H7 (cell line): ENCODE results near the gene TTC33. TPM values are rescaled to one million over a fixed set of nuclear protein-coding genes. Genes with fewer than 3 reads are reported as not detected.
"Not testable (repeated sequence)": the region's sequence is repeated elsewhere in the genome, so short reads cannot be mapped to it uniquely, and the experiment has no call there.

Source experiments
- DNase-seq: peaks from one replicate; pipeline ENCODE4 v3.0.0; 2012
- H3K27me3 ChIP-seq: 2 replicates; pipeline ENCODE4 v1.6.0; 2011; ENCODE audit warnings: mild to moderate bottlenecking, low read length; ENCODE audit not compliant: control insufficient read depth, insufficient read depth
- H3K36me3 ChIP-seq: replicated peaks from 2 replicates; pipeline ENCODE4 v1.5.1; 2011; ENCODE audit warnings: low read length; ENCODE audit not compliant: control insufficient read depth, insufficient read depth
- H3K4me3 ChIP-seq: 2 replicates; pipeline ENCODE4 v1.5.1; 2011; ENCODE audit warnings: low read depth, mild to moderate bottlenecking, control low read depth, low read length, moderate library complexity; ENCODE audit not compliant: insufficient read depth
- total RNA-seq: library from RNA; depleted of rRNA; stranded (reverse); fragments of >200 nt; shearing (Covaris generic); gene quantifications from 2 replicates; pipeline ENCODE4 v1.2.3, GENCODE V29; 2014

The TTC33 gene
- total RNA-seq, 1 experiment from 2014 or later: 7.8 TPM

DNA sequence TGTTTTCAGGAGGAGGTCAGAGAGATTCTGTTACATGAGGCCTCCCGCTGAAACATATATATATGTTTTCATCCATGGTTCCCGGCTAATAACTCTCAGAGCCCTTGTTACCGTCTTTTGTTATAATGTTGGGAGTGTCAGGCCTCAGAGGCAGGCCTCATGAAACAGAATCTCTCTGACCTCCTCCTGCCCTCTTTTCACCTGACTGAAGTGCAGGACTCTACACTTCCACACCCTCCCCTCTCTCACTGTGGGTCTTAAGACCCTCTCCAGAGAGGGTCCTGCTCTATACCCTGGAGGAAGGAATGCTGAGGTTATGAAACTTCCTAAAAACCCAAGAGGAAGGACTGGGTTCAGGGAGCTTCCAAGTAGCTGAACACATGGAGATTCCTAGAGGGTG is 104.6 kb downstream of the TTC33 start:
- Histone ChIP-seq H3K36me3 (no peaks in the 10 kb centered on the region), H3K27me3 (no peaks in the 10 kb centered on the region), H3K4me3 (no peak overlapping the region)
- no peak for DNase-seq

DNA sequence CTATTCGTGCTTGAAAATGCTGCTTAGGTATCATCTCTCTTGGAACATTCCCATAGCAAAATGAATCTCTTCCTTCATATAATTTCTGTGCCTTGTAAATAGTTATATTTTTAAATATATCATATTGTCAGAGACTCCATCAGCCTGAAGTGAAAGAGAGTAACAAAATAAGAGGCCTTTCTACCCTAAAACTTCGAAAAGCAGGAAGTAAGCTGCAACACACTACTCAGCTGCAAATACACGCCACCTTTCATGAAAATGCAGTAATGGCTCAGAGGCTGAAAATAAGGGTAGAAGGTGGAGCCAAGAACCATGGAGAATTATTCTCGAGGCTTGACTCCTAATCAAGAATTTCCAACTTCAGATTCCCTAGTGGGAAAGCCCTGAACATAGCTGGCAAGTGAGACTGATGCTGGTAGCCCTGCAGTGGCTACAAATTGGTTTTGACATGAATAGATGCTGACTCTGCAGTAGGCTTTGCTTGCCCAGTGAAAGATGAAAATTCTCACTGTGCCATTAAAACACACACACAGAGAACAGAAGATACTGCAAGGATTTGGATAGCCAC is 106.2 kb downstream of the TTC33 start:
- no peaks in the 10 kb centered on the region for H3K27me3 ChIP-seq
- no peak overlapping the region for H3K4me3 ChIP-seq
- no peak for DNase-seq
- H3K36me3 ChIP-seq: no peaks in the 10 kb centered on the region

DNA sequence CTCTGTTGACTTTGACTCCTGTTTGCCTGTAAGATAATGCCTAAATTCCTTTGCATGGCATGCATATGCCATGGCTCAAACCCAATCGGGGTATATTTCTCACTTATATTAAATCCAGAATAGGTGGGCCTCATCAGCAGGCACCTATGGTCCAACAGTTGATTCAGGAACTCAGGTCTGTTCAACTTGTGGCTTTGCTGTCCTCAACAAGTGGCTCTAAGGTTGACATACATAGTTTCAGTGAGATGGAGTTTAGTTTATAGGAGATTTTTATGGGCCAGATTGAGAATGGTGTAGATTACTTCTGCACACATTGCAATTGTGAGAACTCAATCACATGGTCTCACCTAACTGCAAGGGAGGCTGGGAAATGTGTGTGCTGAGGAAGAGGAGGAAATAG is 107.6 kb downstream of the TTC33 start:
- no peaks in the 10 kb centered on the region for H3K36me3 ChIP-seq
- DNase-seq: no peak
- no peaks in the 10 kb centered on the region for H3K27me3 ChIP-seq
- H3K4me3 ChIP-seq: no peak overlapping the region

DNA sequence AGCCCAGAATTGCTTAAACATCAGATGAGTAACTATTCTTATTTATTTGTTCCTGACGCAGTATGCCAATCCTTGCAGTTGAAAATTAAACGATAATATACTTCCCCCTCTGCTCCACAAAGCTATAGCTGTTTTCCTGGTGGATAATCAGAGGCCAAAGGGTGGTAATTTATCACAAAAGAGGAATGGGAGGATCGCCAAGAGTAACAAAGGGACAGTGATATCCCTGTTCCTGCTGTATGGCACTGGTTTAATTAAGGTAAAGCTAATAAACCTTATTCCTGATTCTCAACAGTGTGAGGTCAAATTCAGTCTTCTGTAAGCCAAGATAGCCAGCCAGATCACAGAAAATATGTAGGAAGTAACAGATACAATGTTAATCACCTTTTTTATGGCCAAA is 109.5 kb downstream of the TTC33 start:
- Histone ChIP-seq H3K36me3 (no peaks in the 10 kb centered on the region), H3K4me3 (no peak overlapping the region), H3K27me3 (no peaks in the 10 kb centered on the region)
- no peak for DNase-seq

DNA sequence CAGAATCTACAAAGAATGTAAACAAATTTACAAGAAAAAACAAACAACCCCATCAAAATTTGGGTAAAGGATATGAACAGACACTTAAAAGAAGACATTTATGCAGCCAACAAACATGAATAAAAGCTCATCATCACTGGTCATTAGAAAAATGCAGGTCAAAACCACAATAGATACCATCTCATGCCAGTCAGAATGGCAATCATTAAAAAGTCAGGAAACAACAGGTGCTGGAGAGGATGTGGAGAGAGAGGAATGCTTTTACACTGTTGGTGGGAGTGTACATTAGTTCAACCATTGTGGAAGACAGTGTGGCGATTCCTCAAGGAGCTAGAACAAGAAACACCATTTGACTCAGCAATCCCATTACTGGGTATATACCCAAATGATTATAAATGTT is 116.2 kb downstream of the TTC33 start:
- not testable (repeated sequence) for DNase-seq, H3K27me3 ChIP-seq, H3K4me3 ChIP-seq, H3K36me3 ChIP-seq

DNA sequence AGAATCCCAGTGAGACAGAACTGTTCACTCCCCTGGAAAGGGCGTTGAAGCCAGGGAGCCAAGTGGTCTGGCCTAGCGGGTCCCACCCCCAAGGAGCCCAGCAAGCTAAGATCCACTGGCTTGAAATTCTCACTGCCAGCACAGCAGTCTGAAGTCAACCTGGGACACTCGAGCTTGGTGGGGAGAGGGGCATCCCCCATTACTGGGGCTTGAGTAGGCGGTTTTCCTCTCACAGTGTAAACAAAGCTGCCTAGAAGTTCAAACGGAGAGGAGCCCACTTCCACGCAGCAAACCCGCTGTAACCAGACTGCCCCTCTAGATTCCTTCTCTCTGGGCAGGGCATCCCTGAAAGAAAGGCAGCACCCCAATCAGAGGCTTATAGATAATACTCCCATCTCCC is 121.2 kb downstream of the TTC33 start:
- no peak for DNase-seq
- no peak overlapping the region for H3K4me3 ChIP-seq
- no peaks in the 10 kb centered on the region for H3K27me3 ChIP-seq
- no peaks in the 10 kb centered on the region for H3K36me3 ChIP-seq

DNA sequence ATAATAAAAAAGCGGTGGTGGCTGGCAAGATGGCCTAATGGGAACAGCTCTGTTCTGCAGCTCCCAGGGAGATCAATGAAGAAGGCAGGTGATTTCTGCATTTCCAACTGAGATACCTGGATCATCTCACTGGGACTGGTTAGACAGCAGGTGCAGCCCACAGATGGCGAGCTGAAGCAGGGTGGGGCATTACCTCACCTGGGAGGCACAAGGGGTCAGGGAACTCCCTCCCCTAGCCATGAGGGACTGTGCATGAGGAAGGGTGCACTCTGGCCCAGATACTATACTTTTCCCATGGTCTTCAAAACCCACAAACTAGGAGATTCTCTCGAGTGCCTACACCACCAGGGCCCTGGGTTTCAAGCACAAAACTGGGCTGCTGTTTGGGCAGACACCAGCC is 121.6 kb downstream of the TTC33 start:
- H3K36me3 ChIP-seq: no peaks in the 10 kb centered on the region
- no peak for DNase-seq
- no peak overlapping the region for H3K4me3 ChIP-seq
- H3K27me3 ChIP-seq: no peaks in the 10 kb centered on the region

DNA sequence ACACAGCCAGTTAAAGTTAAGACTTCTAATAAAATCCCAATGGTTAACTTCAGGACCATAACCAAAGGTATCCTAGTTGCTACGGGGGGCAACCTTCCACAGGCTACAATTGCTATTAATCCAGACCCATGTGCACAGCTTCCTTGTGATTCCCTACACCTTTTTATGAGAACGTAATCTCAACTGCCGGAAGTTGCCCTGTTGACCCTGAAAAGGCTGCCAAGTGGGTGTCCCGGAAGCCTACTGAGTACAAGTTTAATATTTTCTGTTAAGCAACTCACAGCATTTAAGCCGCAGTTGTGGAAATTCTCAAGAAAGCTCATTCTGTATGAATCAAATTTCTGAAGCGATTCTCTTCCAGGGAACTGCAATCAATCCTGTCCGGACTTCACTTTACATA is 124.5 kb downstream of the TTC33 start:
- Histone ChIP-seq H3K27me3 (no peaks in the 10 kb centered on the region), H3K4me3 (no peak overlapping the region), H3K36me3 (no peaks in the 10 kb centered on the region)
- no peak for DNase-seq

DNA sequence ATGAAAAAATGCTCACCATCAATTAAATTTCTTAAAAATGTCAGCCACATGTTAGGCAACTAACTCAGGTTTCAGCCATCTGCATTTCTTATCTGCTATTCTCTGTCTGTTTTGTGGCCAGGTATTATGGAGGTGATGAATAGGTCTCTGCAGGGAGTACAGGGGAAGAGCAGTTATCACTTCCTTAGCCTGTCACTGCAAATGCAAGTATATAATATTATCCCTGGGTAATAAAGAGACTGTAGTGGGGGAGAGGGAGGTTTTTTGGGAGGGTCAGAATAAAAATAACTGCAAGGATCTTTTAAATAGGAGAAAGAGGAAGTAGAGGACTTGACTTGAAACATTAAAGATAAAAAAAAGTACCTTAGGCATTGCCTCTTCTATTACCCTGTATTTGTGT is 125.6 kb downstream of the TTC33 start:
- H3K36me3 ChIP-seq: no peaks in the 10 kb centered on the region
- DNase-seq: no peak
- H3K27me3 ChIP-seq: no peaks in the 10 kb centered on the region
- no peak overlapping the region for H3K4me3 ChIP-seq

DNA sequence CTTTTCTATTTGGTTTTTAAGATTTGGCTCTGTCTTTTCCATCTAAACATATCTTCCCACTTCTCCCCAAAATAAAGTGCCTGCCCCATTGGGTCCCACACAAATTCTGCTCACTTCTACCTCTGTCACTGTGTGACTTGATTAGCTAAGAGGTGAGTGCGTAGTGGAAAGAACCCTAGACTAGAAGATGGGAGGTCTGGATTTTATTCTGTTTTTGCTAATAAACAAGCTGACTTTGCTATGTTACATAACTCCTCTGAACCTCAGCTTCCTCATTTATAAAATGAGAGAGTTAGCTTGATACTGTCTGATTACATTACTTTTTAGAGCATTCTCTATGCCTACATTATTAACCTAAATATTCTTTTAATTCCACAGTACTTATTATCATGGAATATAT is 127.4 kb downstream of the TTC33 start:
- no peak for DNase-seq
- H3K4me3 ChIP-seq: no peak overlapping the region

DNA sequence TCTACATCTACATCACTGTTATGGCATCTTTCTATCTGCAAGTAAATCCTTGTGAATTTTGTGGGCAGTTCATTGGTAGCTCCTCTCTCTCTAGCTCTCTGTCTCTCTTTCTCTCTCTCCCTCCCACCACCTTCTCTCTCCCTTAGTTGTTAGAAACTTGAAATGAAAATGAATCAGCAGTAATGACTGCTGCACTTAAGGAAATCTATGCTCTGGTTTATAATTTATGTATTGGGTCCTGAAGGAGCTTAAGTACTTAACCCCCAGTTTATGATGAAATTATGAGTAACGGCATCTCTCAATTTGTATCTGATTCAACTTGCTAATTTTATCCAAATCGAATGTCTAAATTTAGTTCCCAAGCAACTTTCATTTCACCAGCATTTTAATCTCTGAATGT is 128.1 kb downstream of the TTC33 start:
- Histone ChIP-seq H3K36me3 (no peaks in the 10 kb centered on the region), H3K27me3 (no peaks in the 10 kb centered on the region), H3K4me3 (no peak overlapping the region)
- no peak for DNase-seq

More for the DNA sequence above, 127.4 kb downstream of the TTC33 start:
- Histone ChIP-seq H3K27me3 (no peaks in the 10 kb centered on the region), H3K36me3 (no peaks in the 10 kb centered on the region)

DNA sequence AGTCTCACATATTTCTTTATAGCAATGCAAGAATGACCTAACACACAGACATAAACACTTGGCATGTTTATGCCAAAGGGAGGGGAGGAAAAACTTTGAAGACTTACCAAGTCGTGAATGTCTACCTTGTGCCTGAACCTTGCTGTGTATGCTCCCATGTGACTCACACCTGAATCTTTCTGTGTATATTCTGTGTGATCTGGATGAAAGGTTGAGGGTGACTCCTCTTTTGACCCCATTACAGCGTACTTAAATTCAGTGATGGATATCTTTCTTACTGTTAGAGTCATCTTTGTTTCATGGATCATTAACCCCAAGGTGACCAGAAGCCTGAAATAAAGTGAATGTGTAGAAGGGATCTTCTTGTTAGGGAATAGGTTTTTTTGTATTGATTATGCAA is 129.0 kb downstream of the TTC33 start:
- H3K36me3 ChIP-seq: no peaks in the 10 kb centered on the region
- no peaks in the 10 kb centered on the region for H3K27me3 ChIP-seq
- DNase-seq: no peak
- H3K4me3 ChIP-seq: no peak overlapping the region

DNA sequence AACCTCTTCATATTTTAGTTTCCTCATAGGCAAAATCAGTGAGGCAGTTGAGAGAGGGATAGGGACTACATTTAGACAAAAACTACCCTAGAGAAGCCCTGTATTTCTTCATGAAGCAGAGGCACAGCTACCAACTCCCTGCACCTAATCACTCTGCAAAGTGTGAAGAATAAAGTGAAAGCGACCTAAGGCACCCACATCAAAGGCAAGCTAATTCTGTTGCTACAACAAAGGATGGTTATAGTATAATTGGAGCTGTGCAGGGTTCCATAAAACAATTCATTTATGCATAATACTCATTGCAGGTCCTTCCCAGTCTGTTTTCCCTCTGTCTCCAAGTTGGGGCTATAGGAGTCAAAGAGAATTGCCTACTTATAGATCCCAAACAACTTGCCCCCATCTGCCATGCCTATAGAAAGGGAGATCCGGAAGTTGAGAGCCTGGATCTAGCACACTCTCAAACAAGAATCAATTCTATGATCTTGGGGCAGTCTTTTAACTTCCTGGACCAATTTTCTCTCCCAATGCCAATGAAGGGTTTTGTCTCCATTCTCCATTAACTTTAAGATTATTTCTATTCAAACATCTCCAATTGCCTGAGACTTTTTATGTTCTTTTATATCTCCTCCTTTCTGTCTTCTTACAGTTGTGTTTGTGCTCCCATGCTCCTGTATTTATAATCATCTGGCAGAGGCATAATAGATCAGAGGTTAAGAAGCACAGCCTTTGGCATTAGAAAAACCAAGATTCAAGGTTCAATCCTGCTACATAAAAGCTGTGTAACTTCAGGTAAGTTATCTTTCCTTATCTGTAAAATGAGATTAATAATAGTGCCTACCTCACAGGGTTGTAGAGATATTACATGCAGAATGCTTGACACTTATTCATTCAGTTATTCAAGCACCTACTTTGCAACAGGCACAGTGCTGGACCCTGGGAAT is 132.0 kb downstream of the TTC33 start:
- Histone ChIP-seq H3K36me3 (no peaks in the 10 kb centered on the region), H3K4me3 (no peak overlapping the region)
- no peak for DNase-seq

DNA sequence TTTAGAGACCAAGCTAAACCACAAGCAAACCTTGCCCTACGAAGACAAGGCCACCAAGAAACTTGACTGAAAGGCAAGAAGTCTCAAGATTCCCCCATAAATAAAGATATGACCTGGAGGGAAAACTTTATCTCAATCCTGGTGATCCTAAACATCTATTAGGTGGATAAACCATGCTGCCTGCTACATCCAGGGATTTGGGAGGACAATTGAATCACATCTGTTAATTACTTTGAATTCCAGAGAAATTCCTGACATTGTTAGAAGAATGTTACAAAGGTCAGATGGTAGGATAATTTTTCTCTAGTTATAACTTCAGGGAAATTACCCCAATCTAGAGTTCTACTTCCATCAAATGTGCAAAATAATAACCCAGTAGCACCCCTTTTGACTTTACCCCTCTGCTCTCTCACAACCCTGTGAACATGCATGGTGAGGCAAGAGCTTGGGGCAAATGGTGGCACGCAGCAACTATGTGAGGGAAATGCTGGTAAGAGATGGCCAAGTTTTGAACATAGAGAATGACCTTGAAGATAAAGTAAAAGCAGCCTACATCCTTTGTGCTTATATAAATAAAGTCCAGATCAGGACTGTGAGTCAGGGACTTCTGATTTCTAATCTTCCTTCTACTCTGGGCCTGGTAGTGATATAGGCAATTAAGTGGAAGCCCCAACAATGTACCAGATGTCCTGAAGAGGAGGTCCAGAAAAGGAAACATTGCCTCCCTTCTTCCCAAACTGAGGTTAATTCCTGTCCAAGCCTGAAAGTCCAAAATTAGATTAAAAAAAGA is 133.1 kb downstream of the TTC33 start:
- Histone ChIP-seq H3K36me3 (no peaks in the 10 kb centered on the region), H3K4me3 (no peak overlapping the region), H3K27me3 (no peaks in the 10 kb centered on the region)
- DNase-seq: no peak

More for the DNA sequence above, 132.0 kb downstream of the TTC33 start:
- no peaks in the 10 kb centered on the region for H3K27me3 ChIP-seq

DNA sequence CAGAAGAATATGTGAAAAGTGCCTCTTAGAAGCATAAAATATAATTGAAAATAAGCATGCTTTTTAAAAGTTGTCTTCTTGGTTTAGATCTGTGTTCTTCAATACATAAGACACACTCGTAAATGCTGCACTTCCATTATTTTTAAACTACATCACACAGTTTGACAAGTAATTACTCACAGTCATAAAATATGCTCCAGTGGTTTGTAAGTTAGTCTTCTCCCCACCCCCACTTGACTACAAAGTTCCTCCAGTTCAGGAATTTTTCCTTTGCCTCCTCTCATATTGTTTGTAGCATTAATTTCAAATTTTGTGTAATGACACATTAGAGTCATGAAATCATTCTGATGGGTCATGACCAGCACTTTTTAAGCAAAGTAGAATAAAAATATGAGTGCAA is 136.3 kb downstream of the TTC33 start:
- H3K4me3 ChIP-seq: no peak overlapping the region
- H3K36me3 ChIP-seq: no peaks in the 10 kb centered on the region
- no peaks in the 10 kb centered on the region for H3K27me3 ChIP-seq
- DNase-seq: no peak
